Calu3 (cell line): Measurements from ENCODE around the gene BOLL. TPM values are rescaled to one million over a fixed set of nuclear protein-coding genes. Genes with fewer than 3 reads are reported as not detected.
"Not testable (repeated sequence)": the region's sequence is repeated elsewhere in the genome, so short reads cannot be mapped to it uniquely, and the experiment has no call there.

Experiments used
- Bru-seq: library from RNA; stranded (reverse); fragments of 400-500 nt; gene quantifications from one replicate; lab custom pipeline; 2021; lab: Mats Ljungman, UMichigan
- BruChase-seq, 2 experiments: library from RNA; stranded (reverse); fragments of 400-500 nt; gene quantifications; one replicate each; lab custom pipeline; 2021; lab: Mats Ljungman, UMichigan
- BruUV-seq: library from RNA; stranded (reverse); fragments of 400-500 nt; replicated peaks from 2 replicates; lab custom pipeline; 2021; lab: Mats Ljungman, UMichigan
- CTCF ChIA-PET: fragments of 300-600 bp; sonication (Branson Sonifier 250); formaldehyde crosslinking; loops from one replicate; lab custom pipeline; 2022; ENCODE audit warnings: antibody characterized with exemption; lab: Charles Lee
- DNase-seq: peaks from one replicate; pipeline ENCODE4 v3.0.0; 2022
- H3K27ac Mint-ChIP-seq: one replicate; pipeline ENCODE4 v1.8.0; 2022; ENCODE audit warnings: mixed read lengths; ENCODE audit not compliant: unreplicated experiment
- H3K27me3 Mint-ChIP-seq: one replicate; pipeline ENCODE4 v1.8.0; 2022; ENCODE audit warnings: mixed read lengths; ENCODE audit not compliant: unreplicated experiment
- H3K36me3 Mint-ChIP-seq: one replicate; pipeline ENCODE4 v1.8.0; 2022; ENCODE audit warnings: mild to moderate bottlenecking, moderate library complexity, mixed read lengths; ENCODE audit not compliant: insufficient read depth, unreplicated experiment
- H3K4me1 Mint-ChIP-seq: one replicate; pipeline ENCODE4 v1.8.0; 2022; ENCODE audit warnings: mild to moderate bottlenecking, low read depth, mixed read lengths; ENCODE audit not compliant: unreplicated experiment
- H3K4me3 Mint-ChIP-seq: one replicate; pipeline ENCODE4 v1.8.0; 2022; ENCODE audit warnings: mild to moderate bottlenecking, low read depth, moderate library complexity, mixed read lengths; ENCODE audit not compliant: unreplicated experiment
- H3K9me3 Mint-ChIP-seq: one replicate; pipeline ENCODE4 v1.8.0; 2022; ENCODE audit warnings: low read depth, mixed read lengths; ENCODE audit not compliant: unreplicated experiment
- intact Hi-C: fragments of 100-400 bp; cut with micrococcal nuclease; formaldehyde crosslinking; loops from one replicate; pipeline ENCODE4 v1.10.0; 2022; ENCODE audit not compliant: unreplicated experiment
- long read RNA-seq: library from polyadenylated mRNA; stranded (forward); transcript quantifications from one replicate; pipeline ENCODE4 v2.0.0, GENCODE V29; 2022
- total RNA-seq: library from RNA; stranded (reverse); gene quantifications from 2 replicates; pipeline ENCODE4 v1.2.3, GENCODE V29; 2022
- TF ChIP-seq, protein P1 (sequence below): fragments of 200-600 bp; IDR thresholded peaks from one replicate; pipeline ENCODE4 v1.8.0; 2022; ENCODE audit warnings: antibody characterized with exemption; ENCODE audit not compliant: unreplicated experiment

The BOLL gene, protein sequence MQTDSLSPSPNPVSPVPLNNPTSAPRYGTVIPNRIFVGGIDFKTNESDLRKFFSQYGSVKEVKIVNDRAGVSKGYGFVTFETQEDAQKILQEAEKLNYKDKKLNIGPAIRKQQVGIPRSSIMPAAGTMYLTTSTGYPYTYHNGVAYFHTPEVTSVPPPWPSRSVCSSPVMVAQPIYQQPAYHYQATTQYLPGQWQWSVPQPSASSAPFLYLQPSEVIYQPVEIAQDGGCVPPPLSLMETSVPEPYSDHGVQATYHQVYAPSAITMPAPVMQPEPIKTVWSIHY
- total RNA-seq (not detected in 2 replicates), Bru-seq, nascent RNA (percentile 2 among the genes with signal in this experiment), BruChase-seq, experiment 1, labeled RNA remaining after a 6-hour chase (percentile 4 among the genes with signal in this experiment), BruChase-seq, experiment 2, labeled RNA remaining after a 2-hour chase (percentile 3 among the genes with signal in this experiment)
- long read RNA-seq: 0 reads

DNA sequence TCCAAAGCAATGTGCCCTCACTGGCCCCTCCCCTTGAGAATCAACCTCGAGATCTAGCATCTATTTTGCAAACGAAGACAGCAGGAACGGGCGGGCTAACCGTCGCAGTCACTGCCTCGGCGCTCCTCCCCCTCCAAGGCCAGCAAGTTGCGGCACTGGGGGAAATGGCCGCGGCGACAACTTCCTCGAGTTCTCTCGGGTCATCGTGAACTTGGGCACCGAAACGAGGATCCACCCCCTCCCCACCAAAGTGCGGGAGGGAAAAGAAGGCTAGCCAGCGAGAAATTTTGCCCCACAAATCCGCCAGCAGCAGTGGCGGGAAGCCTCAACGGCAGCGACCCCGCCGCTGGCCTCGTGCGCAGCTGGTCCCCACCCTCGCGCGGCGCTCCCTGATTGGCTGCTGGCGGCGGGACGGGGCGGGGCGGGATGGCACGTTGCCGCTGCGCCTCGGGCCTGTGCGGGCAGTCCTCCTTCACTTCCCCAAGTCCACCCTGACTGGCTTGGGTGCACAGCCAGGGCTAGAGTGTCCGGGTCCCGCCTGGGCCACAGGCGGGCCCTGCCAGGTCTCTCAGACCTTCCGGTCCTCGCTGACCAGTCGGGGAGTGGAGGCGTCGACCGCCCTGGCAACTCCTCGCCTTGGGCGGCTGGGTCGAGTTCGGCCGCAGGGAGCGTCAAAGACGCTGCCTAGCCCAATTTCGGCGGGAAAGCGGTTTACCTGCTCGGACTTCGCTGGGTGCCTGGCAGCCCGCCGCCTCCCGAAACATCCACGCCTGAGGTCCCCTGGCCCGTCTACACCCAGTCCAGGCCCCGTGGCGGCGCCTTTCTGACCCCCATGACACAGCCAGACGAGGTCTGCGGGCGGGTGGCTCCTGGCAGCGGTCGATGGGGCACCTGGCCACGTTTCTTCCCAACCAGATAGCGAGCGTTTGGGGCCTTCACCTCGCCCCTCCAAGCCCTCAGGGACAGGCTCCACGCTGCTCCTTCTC, at the start of gene BOLL:
Gene BOLL, minus strand, starts transcription at position 364 of the 986 bp plus-strand sequence. CDS start 3,469 bp downstream, outside the sequence.
- no peak for DNase-seq
- Mint-ChIP-seq H3K4me1 (no peaks in the 10 kb centered on the region), H3K36me3 (peaks cover 10% of the 10 kb centered on the region), H3K4me3 (peak within 1 kb of the TSS; percentile 64), H3K27me3 (peaks cover 12% of the 10 kb centered on the region), H3K27ac (no peak within 1 kb of the TSS), H3K9me3 (no peaks in the 10 kb centered on the region)
- TF ChIP-seq, protein P1, sequence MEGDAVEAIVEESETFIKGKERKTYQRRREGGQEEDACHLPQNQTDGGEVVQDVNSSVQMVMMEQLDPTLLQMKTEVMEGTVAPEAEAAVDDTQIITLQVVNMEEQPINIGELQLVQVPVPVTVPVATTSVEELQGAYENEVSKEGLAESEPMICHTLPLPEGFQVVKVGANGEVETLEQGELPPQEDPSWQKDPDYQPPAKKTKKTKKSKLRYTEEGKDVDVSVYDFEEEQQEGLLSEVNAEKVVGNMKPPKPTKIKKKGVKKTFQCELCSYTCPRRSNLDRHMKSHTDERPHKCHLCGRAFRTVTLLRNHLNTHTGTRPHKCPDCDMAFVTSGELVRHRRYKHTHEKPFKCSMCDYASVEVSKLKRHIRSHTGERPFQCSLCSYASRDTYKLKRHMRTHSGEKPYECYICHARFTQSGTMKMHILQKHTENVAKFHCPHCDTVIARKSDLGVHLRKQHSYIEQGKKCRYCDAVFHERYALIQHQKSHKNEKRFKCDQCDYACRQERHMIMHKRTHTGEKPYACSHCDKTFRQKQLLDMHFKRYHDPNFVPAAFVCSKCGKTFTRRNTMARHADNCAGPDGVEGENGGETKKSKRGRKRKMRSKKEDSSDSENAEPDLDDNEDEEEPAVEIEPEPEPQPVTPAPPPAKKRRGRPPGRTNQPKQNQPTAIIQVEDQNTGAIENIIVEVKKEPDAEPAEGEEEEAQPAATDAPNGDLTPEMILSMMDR: no peak
- intact Hi-C loops: no loop called here
- CTCF ChIA-PET: no interaction called here
- no TSS peak for BruUV-seq

DNA sequence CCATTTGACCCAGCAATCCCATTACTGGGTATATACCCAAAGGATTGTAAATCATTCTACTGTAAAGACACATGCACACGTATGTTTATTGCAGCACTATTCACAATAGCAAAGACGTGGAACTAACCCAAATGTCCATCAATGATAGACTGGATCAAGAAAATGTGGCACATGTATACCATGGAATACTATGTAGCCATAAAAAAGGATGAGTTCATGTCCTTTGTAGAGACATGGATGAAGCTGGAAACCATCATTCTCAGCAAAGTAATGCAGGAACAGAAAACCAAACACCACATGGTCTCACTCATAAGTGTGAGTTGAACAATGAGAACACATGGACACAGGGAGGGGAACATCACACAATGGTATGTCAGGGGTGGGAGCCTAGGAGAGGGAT, 49.7 kb upstream of the BOLL start:
- H3K27ac Mint-ChIP-seq, DNase-seq, H3K4me3 Mint-ChIP-seq, intact Hi-C loops, H3K9me3 Mint-ChIP-seq, H3K36me3 Mint-ChIP-seq, H3K4me1 Mint-ChIP-seq, H3K27me3 Mint-ChIP-seq, BruUV-seq, CTCF ChIA-PET: not testable (repeated sequence)

DNA sequence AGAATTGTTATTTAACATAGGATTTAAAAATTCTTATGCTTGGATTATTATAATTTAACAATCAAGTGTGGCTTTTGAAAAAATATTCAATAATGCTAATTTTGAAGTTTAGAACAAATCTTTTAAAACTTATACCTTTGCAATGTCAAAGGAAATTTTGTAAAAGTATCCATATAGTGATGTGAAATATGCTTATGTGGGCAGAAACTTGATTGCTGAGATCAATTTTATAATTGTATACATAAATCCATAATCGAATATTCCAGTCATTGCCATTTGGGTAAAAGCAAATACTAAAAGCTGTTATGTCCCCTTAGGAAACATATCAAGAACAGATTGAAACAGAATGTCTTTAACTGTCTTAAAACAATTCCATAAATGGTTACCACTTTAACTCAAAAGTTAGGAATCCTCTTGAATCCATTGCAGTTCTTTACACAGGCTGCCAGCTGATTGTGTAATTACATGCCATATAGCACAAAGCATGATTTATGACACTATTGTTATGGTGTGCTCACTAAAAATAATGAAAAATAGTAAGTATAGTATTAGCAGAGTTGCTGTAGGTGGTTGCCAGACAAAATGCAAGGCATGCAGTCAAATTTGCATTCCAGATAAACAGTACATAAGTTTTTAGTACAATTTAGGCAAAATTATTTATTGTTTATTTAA, 43.5 kb upstream of the BOLL start:
- BruUV-seq: no TSS peak
- DNase-seq: no peak
- Mint-ChIP-seq H3K27me3 (no peaks in the 10 kb centered on the region), H3K27ac (no peak overlapping the region), H3K9me3 (peaks cover 7% of the 10 kb centered on the region), H3K4me1 (no peaks in the 10 kb centered on the region), H3K4me3 (no peak overlapping the region), H3K36me3 (no peaks in the 10 kb centered on the region)
- TF ChIP-seq, protein P1: no peak
- intact Hi-C loops: no loop called here
- CTCF ChIA-PET: interaction anchor here (0.6 kb wide), 1 partner anchor 731 kb away, joined by 3 read pairs; no protein-coding TSS in a partner anchor

DNA sequence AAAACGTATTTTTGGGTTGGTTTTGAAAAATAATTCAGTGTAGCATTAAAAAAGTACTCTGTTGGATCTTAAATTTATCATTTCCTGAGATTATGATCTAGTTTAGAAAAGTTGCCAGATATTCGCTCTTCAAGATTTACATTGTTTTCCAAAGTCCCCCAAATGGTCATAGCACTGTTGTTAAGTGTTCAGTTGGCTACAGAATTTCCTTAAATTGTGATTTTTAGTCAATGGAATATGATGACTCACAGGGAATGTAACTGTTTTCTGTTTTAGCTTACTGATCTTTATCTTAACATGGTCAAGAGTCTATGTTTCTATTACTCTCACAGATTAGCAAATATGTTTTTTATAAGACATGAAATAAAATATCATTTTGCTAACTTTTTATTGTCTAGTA, 42.5 kb upstream of the BOLL start:
- Mint-ChIP-seq H3K4me3 (no peak overlapping the region), H3K36me3 (no peaks in the 10 kb centered on the region), H3K27me3 (no peaks in the 10 kb centered on the region), H3K27ac (no peak overlapping the region), H3K4me1 (no peaks in the 10 kb centered on the region), H3K9me3 (peaks cover 7% of the 10 kb centered on the region)
- CTCF ChIA-PET: no interaction called here
- TF ChIP-seq, protein P1: no peak
- DNase-seq: no peak
- intact Hi-C loops: no loop called here
- no TSS peak for BruUV-seq
